ENCODE results near the gene IFNGR1. TPM values are rescaled to one million over a fixed set of nuclear protein-coding genes. Genes with fewer than 3 reads are reported as not detected.

The IFNGR1 gene
- total and polyA plus RNA-seq, 2 of the 13 experiments (the other 11 are each of a cell fraction or from before 2014, with no cell fraction given) = 82.8 to 87.8 TPM

- TF ChIP-seq PRDM15 (CRISPR knock-in tag; IDR thresholded peaks at IDR 0.05) (no peak), THAP9 (CRISPR knock-in tag; IDR thresholded peaks at IDR 0.05; ENCODE audit: borderline replicate concordance) (no peak), SRSF1 (optimal IDR thresholded peaks at IDR 0.05; ENCODE audit: low read depth, low read length) (no peak), DNMT3B (CRISPR knock-in tag; conservative IDR thresholded peaks at IDR 0.05) (no peak), NFYC (CRISPR knock-in tag; IDR thresholded peaks at IDR 0.05) (no peak)
Observed at GRCh38 chr6:137170266-137171052, 48.7 kb downstream of the IFNGR1 start (continued).

Data from HepG2 (cell line).